HL-60 (cell line): ENCODE data around the gene CACNB3.
A peak's percentile ranks its signal among the peaks of the same experiment; 100 is the strongest.
"Not testable (repeated sequence)": the region's sequence is repeated elsewhere in the genome, so short reads cannot be mapped to it uniquely, and the experiment has no call there.

ENCODE experiments used
- DNase-seq, 2 experiments: peaks; one replicate each; pipeline ENCODE4 v3.0.0-alpha.2; 2010 to 2020; ENCODE audit warnings: low read depth in 1 of 2, low spot score in 1 of 2
- H3K27ac ChIP-seq: fragments of 250-450 bp; sonication (Bioruptor Pico); replicated peaks from 2 replicates; pipeline ENCODE4 v1.5.1; 2020; ENCODE audit warnings: mild to moderate bottlenecking, moderate library complexity
- H3K27me3 ChIP-seq: fragments of 250-450 bp; sonication (Bioruptor Pico); 2 replicates; pipeline ENCODE4 v1.5.1; 2021; ENCODE audit warnings: mild to moderate bottlenecking, moderate library complexity; ENCODE audit not compliant: insufficient read depth, poor library complexity, severe bottlenecking
- H3K4me3 ChIP-seq: replicated peaks from 2 replicates; pipeline ENCODE4 v1.5.1; 2011; ENCODE audit warnings: mild to moderate bottlenecking, control low read depth, low read length; ENCODE audit not compliant: insufficient read depth
- CTCF ChIP-seq: IDR thresholded peaks from one replicate; pipeline ENCODE4 v1.5.1; 2011; ENCODE audit warnings: low read length, control low read depth, inconsistent platforms; ENCODE audit not compliant: insufficient read depth
- GABPA ChIP-seq: IDR thresholded peaks from 2 replicates; pipeline ENCODE4 v1.6.1; 2012; ENCODE audit warnings: low read depth
- POLR2AphosphoS5 ChIP-seq: IDR thresholded peaks from 2 replicates; pipeline ENCODE4 v1.6.1; 2012; ENCODE audit warnings: low read depth
- REST ChIP-seq: IDR thresholded peaks from 2 replicates; pipeline ENCODE4 v1.6.1; 2012; ENCODE audit warnings: low read depth; ENCODE audit not compliant: insufficient replicate concordance
- SPI1 ChIP-seq: IDR thresholded peaks from 2 replicates; pipeline ENCODE4 v1.6.1; 2012; ENCODE audit warnings: low read depth, mild to moderate bottlenecking, borderline replicate concordance

The CACNB3 gene

GRCh38 chr12:48851883-48852733 lies 33.8 kb downstream of the CACNB3 start, which contains the start of gene DDX23:
DDX23 (minus strand) TSS chr12:48852163; CDS start chr12:48845782, 6,381 bp downstream.
- TF ChIP-seq GABPA (no peak), SPI1 (no peak), POLR2AphosphoS5 (peak; percentile 93), REST (peak; percentile 65), CTCF (no peak)
- peak within 1 kb of the TSS; percentile 85 for H3K27ac ChIP-seq
- H3K27me3 ChIP-seq: no peaks in the 10 kb centered on the region
- DNase-seq: peak; percentile 94 to 97
- peak within 1 kb of the TSS; percentile 93 for H3K4me3 ChIP-seq

- DNase-seq: peak; percentile 59 to 91
- H3K27me3 ChIP-seq: no peaks in the 10 kb centered on the region
- peak overlapping the region; percentile 85 for H3K27ac ChIP-seq
- TF ChIP-seq POLR2AphosphoS5: no peak
- no peak for TF ChIP-seq GABPA
- TF ChIP-seq REST: peak; percentile 60
- TF ChIP-seq CTCF: peak; percentile 73
- peak overlapping the region; percentile 93 for H3K4me3 ChIP-seq
Observed at GRCh38 chr12:48852734-48853688, 34.7 kb downstream of the CACNB3 start.

- TF ChIP-seq CTCF: no peak
- no peak for TF ChIP-seq GABPA
- TF ChIP-seq SPI1: no peak
- no peak for TF ChIP-seq POLR2AphosphoS5
- TF ChIP-seq REST: no peak
- DNase-seq: no peak
- Histone ChIP-seq H3K4me3 (no peak overlapping the region), H3K27me3 (no peaks in the 10 kb centered on the region), H3K27ac (no peak overlapping the region)
Observed at GRCh38 chr12:48854488-48854887, 36.2 kb downstream of the CACNB3 start.

GRCh38 chr12:48854932-48855331 lies 36.6 kb downstream of the CACNB3 start:
- DNase-seq, H3K27me3 ChIP-seq, H3K4me3 ChIP-seq, H3K27ac ChIP-seq: not testable (repeated sequence)
